Measurements from ENCODE around the gene SPAG16.

- TF ChIP-seq EZH2 (IDR thresholded peaks at IDR 0.05; ENCODE audit: low read depth) = no peak
- TF ChIP-seq CTCF (conservative IDR thresholded peaks at IDR 0.05) = no peak
Measured at GRCh38 chr2:213544940-213545339, 260.7 kb downstream of the SPAG16 start.

All from PC-9 (cell line).